GM21737 (cell line): Measurements from ENCODE around the gene NCKAP1.
"Not testable (repeated sequence)": the region's sequence is repeated elsewhere in the genome, so short reads cannot be mapped to it uniquely, and the experiment has no call there.

Experiments used
- ATAC-seq: cut with Tn5 transposase; IDR thresholded peaks from one replicate; pipeline ENCODE4 v1.9.1; 2021; ENCODE audit warnings: mild to moderate bottlenecking, moderate library complexity; ENCODE audit not compliant: unreplicated experiment

Gene NCKAP1

GRCh38 chr2:182887093-182887492 lies 151.2 kb downstream of the NCKAP1 start:
- ATAC-seq = no peak

GRCh38 chr2:182885771-182886170 lies 152.5 kb downstream of the NCKAP1 start:
- ATAC-seq = no peak

- ATAC-seq = no peak
These were observed 154.8 kb downstream of the NCKAP1 start for GRCh38 chr2:182883451-182883850.

GRCh38 chr2:182880100-182880499 lies 158.2 kb downstream of the NCKAP1 start:
- ATAC-seq = not testable (repeated sequence)

- not testable (repeated sequence) for ATAC-seq
These were observed 161.6 kb downstream of the NCKAP1 start for GRCh38 chr2:182876653-182877052.

GRCh38 chr2:182870227-182870626 lies 168.0 kb downstream of the NCKAP1 start:
- ATAC-seq = no peak

- ATAC-seq = no peak
These were observed 170.0 kb downstream of the NCKAP1 start for GRCh38 chr2:182868054-182868796.

GRCh38 chr2:182867426-182868053 lies 170.7 kb downstream of the NCKAP1 start:
- ATAC-seq = no peak

GRCh38 chr2:182866461-182867406 lies 171.5 kb downstream of the NCKAP1 start, which contains the start of gene FRZB:
FRZB (minus strand) TSS chr2:182866637; CDS start chr2:182866552, 85 bp downstream.
- no peak for ATAC-seq

GRCh38 chr2:182866095-182866460 lies 172.2 kb downstream of the NCKAP1 start:
- no peak for ATAC-seq

GRCh38 chr2:182864949-182865570 lies 173.2 kb downstream of the NCKAP1 start:
- ATAC-seq = no peak

GRCh38 chr2:182863642-182864041 lies 174.6 kb downstream of the NCKAP1 start:
- no peak for ATAC-seq

- ATAC-seq = no peak
These were observed 176.2 kb downstream of the NCKAP1 start for GRCh38 chr2:182862091-182862490.

GRCh38 chr2:182860858-182861257 lies 177.4 kb downstream of the NCKAP1 start:
- ATAC-seq = no peak
